Stimulated activated CD8-positive, alpha-beta memory T cell treated with anti-CD3 and anti-CD28 coated beads, Interleukin-15, amount 100 ng/mL, for 24 hours (primary cell): ENCODE data around the gene LARP6.

Source experiments
- DNase-seq: peaks from one replicate; pipeline ENCODE4 v3.0.0-alpha.2; 2020; ENCODE audit warnings: low read depth

LARP6 gene

GRCh38 chr15:70794596-70795310, 59.2 kb downstream of the LARP6 start:
- DNase-seq = no peak

DNA sequence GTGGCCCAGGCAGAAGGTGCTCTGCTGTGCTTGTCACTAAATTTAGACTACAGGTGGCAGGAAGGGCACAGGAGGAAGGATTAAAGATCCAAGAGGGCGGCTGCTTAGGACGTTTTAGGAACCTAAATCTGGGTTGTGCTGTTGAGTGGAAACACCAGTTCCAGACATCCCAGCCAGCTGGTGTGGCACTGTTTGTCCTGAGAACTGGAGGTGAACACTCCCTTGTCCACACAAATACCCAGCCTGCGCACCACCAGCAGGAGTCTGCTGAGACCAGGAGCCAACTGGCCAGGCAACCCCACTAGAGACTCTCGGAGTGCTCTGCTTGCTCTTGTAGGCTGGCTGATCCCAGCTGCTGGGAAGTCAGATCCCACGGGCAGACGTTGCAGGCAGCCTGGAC, 60.3 kb downstream of the LARP6 start:
- no peak for DNase-seq

DNA sequence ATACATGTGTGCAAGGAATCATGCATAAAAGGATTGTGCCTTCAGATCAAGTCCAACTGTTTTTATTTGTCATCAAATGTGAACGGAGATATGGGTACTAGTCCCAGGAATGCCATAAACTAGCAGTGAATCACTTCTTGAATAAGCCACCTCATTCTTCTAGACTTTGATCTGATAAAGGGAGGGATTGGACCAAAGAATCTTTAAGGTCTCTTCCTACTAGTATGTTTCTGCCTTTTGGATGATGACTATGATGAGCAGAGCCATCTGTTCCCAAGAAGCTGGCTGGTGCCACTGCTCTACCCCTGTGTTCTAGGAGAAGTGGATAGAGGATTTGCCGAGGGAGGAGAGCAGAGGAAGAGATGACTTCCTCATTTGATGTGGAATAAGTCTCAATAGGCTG, 61.8 kb downstream of the LARP6 start:
- DNase-seq = no peak

DNA sequence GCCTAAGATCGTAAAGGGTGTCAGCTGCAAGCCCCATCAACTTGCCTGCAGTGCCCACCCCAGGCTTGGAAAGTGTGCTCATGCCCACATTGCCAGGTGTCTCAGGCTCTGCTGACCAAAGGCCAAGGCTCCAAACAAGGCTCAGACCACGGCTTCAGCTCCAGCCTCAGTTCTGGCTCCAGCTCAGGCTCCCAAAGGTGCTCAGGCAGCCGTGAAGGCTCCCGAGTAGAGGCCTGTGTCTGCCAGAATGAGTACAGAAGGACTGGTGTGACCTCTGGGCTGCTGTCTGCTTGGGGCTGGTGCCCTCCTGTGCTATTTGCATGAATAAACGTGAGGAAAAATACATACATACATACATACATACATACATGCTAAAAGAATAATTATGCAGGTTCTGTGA, 62.7 kb downstream of the LARP6 start:
- DNase-seq = no peak

- no peak for DNase-seq
These were observed 64.7 kb downstream of the LARP6 start for GRCh38 chr15:70789213-70789612.

DNA sequence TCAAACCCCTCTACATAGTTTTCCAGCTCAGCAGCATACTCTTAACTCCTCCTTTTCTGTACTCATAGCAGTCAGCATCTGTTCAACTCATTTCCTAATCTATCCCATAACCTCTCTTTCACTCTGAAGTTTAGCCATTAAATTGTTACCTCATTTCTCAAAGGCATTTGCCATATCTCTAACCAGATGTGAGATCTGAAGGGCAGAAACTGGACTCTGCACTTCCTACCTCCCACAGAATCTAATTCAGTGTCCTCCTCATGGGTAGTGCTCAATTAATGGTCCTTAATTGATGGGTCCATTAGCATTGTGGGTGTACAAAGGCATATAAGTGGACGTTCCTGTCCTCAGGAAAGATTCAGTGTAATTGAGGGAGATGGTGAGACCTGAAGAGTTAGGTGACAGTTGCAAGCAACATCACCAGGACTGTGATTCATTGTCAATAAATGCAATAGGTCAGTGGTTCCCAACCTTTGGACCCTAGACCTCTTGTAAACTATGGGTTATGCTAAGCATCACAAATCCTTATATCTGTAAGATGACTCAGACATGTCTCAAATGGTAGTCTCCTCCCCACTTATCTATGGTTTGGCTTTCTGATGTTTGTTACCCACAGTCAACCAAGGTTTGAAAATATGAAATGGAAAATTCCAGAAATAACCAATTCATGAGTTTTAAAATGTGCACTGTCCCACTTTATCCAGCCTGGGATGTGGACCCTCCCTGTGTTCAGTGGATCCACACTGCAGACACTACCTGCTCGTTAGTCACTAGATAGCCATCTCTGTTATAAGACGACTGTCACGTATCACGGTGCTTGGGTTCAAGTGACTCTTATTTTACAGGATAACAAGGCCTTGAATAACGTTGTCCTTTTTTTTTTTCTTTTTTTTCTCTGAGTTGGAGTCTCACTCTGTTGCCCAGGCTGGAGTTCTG, 65.6 kb downstream of the LARP6 start:
- DNase-seq = no peak

DNA sequence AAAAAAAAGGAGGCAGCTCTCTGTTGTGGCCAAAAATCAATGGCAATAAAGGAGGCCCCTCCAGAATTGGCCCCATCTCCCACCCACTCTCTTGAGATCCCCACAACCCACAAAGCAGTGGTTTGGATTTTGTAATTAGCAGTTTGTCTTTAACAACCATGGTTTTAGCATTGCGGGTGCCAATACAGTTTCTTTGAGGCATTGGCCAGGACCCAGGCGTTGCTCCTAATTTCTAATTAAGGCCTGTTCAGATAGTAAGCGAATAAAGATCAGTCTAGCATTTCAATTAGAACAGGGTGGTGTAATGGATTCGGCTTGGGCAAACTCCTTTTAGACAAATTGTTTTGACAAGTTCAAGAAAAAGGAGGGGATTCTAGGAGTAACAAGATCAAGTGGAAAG, 67.0 kb downstream of the LARP6 start:
- DNase-seq = no peak

GRCh38 chr15:70783610-70784022, 70.3 kb downstream of the LARP6 start:
- no peak for DNase-seq

DNA sequence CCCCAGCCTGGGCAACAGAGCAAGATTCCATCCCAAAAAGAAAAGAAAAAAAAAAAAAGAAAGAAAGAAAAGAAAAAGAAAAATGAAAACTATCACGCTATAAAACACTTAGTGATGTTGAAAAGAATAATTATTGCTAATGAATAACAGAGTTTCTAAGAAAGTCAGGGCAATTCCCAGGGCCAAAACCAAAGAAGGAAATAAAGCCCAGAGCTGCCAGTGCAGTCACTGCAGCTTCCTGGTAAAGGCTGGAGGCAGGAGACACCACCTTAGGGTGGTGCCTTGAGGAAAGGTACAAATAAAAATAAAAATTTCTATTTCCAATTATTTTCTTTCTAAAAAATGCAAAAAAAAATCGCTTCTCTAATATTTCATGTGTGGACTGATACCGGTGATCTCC, 70.9 kb downstream of the LARP6 start:
- no peak for DNase-seq

- DNase-seq = no peak
These were observed 72.7 kb downstream of the LARP6 start for GRCh38 chr15:70781236-70781635.
